Measurements from ENCODE around the gene FAM162B.

The FAM162B gene

GRCh38 chr6:116772450-116772849 is 6.9 kb upstream of the FAM162B start:
- Histone ChIP-seq H3K9me2 (replicated peaks; ENCODE audit: insufficient read depth, low read length) (no peaks in the 10 kb centered on the region), H3K27ac (ENCODE audit: low read depth, low read length) (no peak overlapping the region), H3K36me3 (ENCODE audit: low read length) (no peaks in the 10 kb centered on the region), H3K9ac (ENCODE audit: low read length) (no peak overlapping the region), H3K79me2 (ENCODE audit: insufficient read depth, low read length) (no peaks in the 10 kb centered on the region), H3K9me3 (ENCODE audit: insufficient read depth, low read length) (no peaks in the 10 kb centered on the region), H2AFZ (ENCODE audit: low read depth, low read length, severe bottlenecking) (no peak overlapping the region), H3K4me3 (ENCODE audit: insufficient read depth, low read length, poor library complexity, severe bottlenecking) (no peak overlapping the region), H3K27me3 (ENCODE audit: low read length) (no peaks in the 10 kb centered on the region), H4K20me1 (ENCODE audit: low read depth, low read length) (no peaks in the 10 kb centered on the region), H3F3A (ENCODE audit: insufficient read depth) (no peaks in the 10 kb centered on the region), H3K4me2 (ENCODE audit: low read depth, low read length, poor library complexity, severe bottlenecking) (no peak overlapping the region)
- TF ChIP-seq, protein P1, sequence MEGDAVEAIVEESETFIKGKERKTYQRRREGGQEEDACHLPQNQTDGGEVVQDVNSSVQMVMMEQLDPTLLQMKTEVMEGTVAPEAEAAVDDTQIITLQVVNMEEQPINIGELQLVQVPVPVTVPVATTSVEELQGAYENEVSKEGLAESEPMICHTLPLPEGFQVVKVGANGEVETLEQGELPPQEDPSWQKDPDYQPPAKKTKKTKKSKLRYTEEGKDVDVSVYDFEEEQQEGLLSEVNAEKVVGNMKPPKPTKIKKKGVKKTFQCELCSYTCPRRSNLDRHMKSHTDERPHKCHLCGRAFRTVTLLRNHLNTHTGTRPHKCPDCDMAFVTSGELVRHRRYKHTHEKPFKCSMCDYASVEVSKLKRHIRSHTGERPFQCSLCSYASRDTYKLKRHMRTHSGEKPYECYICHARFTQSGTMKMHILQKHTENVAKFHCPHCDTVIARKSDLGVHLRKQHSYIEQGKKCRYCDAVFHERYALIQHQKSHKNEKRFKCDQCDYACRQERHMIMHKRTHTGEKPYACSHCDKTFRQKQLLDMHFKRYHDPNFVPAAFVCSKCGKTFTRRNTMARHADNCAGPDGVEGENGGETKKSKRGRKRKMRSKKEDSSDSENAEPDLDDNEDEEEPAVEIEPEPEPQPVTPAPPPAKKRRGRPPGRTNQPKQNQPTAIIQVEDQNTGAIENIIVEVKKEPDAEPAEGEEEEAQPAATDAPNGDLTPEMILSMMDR (IDR thresholded peaks at IDR 0.05; ENCODE audit: insufficient read depth, low read length, poor library complexity, severe bottlenecking), result no peak
- TF ChIP-seq EZH2phosphoT487 (conservative IDR thresholded peaks at IDR 0.05; ENCODE audit: low read length), result no peak

DNA sequence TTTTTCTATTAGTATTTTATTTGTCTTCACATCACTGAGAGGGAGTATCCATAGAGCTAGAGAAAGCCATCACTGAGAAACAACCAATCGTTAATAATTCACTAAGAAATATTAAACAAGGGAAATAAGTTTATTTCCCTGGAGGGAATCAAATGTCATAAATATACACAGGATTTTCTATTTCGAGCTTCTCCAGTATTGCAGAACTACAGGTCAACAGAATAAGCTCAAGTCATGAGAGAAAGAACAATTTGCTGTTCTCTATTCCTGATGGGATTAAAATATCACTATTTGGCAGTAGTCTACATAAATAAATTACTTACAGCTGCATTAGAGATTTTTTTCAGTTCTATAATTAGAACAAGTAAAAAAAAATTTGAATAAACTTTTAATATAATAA is 2.2 kb upstream of the FAM162B start:
- Histone ChIP-seq H3F3A (ENCODE audit: insufficient read depth) (no peaks in the 10 kb centered on the region), H3K27ac (ENCODE audit: low read depth, low read length) (no peak overlapping the region), H3K27me3 (ENCODE audit: low read length) (no peaks in the 10 kb centered on the region), H3K79me2 (ENCODE audit: insufficient read depth, low read length) (no peaks in the 10 kb centered on the region), H2AFZ (ENCODE audit: low read depth, low read length, severe bottlenecking) (no peak overlapping the region), H3K9me3 (ENCODE audit: insufficient read depth, low read length) (no peaks in the 10 kb centered on the region), H3K36me3 (ENCODE audit: low read length) (no peaks in the 10 kb centered on the region), H3K4me3 (ENCODE audit: insufficient read depth, low read length, poor library complexity, severe bottlenecking) (no peak overlapping the region), H3K9me2 (replicated peaks; ENCODE audit: insufficient read depth, low read length) (no peaks in the 10 kb centered on the region), H3K9ac (ENCODE audit: low read length) (no peak overlapping the region), H3K4me2 (ENCODE audit: low read depth, low read length, poor library complexity, severe bottlenecking) (no peak overlapping the region), H4K20me1 (ENCODE audit: low read depth, low read length) (no peaks in the 10 kb centered on the region)
- TF ChIP-seq EZH2phosphoT487 (conservative IDR thresholded peaks at IDR 0.05; ENCODE audit: low read length), result no peak
- TF ChIP-seq, protein P1 (IDR thresholded peaks at IDR 0.05; ENCODE audit: insufficient read depth, low read length, poor library complexity, severe bottlenecking), result no peak

DNA sequence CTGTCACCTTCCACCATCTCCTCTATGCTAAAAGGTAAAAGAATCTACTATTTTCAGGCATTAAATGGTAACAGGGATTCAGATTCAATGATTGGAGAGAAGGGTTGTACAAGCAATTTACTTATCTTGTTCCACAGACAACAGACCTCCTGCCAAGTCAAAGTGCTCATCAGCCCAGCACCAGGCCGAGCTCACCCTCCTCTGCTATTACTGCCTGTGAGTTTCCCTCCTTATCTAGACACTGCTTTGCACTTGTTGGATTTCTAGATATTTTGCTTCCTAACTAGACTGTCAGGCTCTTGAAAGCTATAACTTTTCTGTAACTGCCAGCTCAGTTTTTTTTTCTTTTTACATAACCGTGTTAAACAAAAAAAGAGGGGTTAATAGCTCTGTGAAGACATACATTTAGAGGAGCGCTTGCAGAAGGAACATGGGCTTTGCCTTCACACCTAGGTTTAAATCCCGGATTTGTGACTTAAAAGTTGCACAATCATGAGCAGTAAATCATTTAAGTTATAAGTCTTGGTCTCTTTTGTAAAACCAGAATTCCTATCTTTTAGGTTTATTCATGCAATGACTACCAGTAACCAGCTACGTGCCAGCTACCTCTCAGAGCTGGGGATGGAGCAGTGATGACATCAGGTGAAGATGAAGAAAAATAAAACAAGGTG is 1.1 kb upstream of the FAM162B start:
- Histone ChIP-seq H3K36me3 (ENCODE audit: low read length) (no peaks in the 10 kb centered on the region), H3K4me3 (ENCODE audit: insufficient read depth, low read length, poor library complexity, severe bottlenecking) (no peak overlapping the region), H3K9me2 (replicated peaks; ENCODE audit: insufficient read depth, low read length) (no peaks in the 10 kb centered on the region), H2AFZ (ENCODE audit: low read depth, low read length, severe bottlenecking) (no peak overlapping the region), H3K4me2 (ENCODE audit: low read depth, low read length, poor library complexity, severe bottlenecking) (no peak overlapping the region), H3K27me3 (ENCODE audit: low read length) (no peaks in the 10 kb centered on the region), H3K9ac (ENCODE audit: low read length) (no peak overlapping the region), H4K20me1 (ENCODE audit: low read depth, low read length) (no peaks in the 10 kb centered on the region), H3K27ac (ENCODE audit: low read depth, low read length) (no peak overlapping the region), H3K9me3 (ENCODE audit: insufficient read depth, low read length) (no peaks in the 10 kb centered on the region), H3K79me2 (ENCODE audit: insufficient read depth, low read length) (no peaks in the 10 kb centered on the region), H3F3A (ENCODE audit: insufficient read depth) (no peaks in the 10 kb centered on the region)
- TF ChIP-seq, protein P1 (IDR thresholded peaks at IDR 0.05; ENCODE audit: insufficient read depth, low read length, poor library complexity, severe bottlenecking), result no peak
- no peak for TF ChIP-seq EZH2phosphoT487 (conservative IDR thresholded peaks at IDR 0.05; ENCODE audit: low read length)
